OCI-LY7 (cell line): ENCODE data around the gene MTHFSD.

ENCODE experiments used
- EZH2phosphoT487 ChIP-seq: fragments of 200-600 bp; sonication (generic); IDR thresholded peaks from 2 replicates; pipeline ENCODE4 v1.6.1; 2018; ENCODE audit warnings: low read depth, borderline replicate concordance, mild to moderate bottlenecking, mixed run types, antibody characterized with exemption, low read length, moderate library complexity, mixed read lengths
- TF ChIP-seq, protein P1 (sequence below): fragments of 200-600 bp; sonication (generic); conservative IDR thresholded peaks from 2 replicates; pipeline ENCODE4 v1.5.1; 2014; ENCODE audit warnings: mild to moderate bottlenecking, antibody characterized with exemption, low read length, moderate library complexity, mixed read lengths

GRCh38 chr16:86496929-86497461, 58.0 kb downstream of the MTHFSD start:
- TF ChIP-seq, protein P1, sequence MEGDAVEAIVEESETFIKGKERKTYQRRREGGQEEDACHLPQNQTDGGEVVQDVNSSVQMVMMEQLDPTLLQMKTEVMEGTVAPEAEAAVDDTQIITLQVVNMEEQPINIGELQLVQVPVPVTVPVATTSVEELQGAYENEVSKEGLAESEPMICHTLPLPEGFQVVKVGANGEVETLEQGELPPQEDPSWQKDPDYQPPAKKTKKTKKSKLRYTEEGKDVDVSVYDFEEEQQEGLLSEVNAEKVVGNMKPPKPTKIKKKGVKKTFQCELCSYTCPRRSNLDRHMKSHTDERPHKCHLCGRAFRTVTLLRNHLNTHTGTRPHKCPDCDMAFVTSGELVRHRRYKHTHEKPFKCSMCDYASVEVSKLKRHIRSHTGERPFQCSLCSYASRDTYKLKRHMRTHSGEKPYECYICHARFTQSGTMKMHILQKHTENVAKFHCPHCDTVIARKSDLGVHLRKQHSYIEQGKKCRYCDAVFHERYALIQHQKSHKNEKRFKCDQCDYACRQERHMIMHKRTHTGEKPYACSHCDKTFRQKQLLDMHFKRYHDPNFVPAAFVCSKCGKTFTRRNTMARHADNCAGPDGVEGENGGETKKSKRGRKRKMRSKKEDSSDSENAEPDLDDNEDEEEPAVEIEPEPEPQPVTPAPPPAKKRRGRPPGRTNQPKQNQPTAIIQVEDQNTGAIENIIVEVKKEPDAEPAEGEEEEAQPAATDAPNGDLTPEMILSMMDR, result no peak
- no peak for TF ChIP-seq EZH2phosphoT487
